Astrocyte of the cerebellum (primary cell): ENCODE measurements around the gene YKT6.

Experiments
- DNase-seq: peaks from one replicate; pipeline ENCODE4 v3.0.0-alpha.2; 2011; ENCODE audit warnings: low read depth
- H3K4me3 ChIP-seq: 2 replicates; pipeline ENCODE4 v1.5.1; 2011; ENCODE audit warnings: mild to moderate bottlenecking, low read depth, low read length, moderate library complexity
- CTCF ChIP-seq: IDR thresholded peaks from 2 replicates; pipeline ENCODE4 v1.5.1; 2012; ENCODE audit warnings: low read length, low read depth, moderate library complexity, mild to moderate bottlenecking; ENCODE audit errors: missing control alignments
- in situ Hi-C: cut with HindIII; loops from 2 replicates; pipeline ENCODE4 v1.10.0; 2017; ENCODE audit warnings: low sequenced_read_pairs

The YKT6 gene

GRCh38 chr7:44187636-44188416 lies 13.0 kb upstream of the YKT6 start:
- TF ChIP-seq CTCF: no peak
- DNase-seq: no peak
- no peak overlapping the region for H3K4me3 ChIP-seq
- in situ Hi-C loops: no loop called here

DNA sequence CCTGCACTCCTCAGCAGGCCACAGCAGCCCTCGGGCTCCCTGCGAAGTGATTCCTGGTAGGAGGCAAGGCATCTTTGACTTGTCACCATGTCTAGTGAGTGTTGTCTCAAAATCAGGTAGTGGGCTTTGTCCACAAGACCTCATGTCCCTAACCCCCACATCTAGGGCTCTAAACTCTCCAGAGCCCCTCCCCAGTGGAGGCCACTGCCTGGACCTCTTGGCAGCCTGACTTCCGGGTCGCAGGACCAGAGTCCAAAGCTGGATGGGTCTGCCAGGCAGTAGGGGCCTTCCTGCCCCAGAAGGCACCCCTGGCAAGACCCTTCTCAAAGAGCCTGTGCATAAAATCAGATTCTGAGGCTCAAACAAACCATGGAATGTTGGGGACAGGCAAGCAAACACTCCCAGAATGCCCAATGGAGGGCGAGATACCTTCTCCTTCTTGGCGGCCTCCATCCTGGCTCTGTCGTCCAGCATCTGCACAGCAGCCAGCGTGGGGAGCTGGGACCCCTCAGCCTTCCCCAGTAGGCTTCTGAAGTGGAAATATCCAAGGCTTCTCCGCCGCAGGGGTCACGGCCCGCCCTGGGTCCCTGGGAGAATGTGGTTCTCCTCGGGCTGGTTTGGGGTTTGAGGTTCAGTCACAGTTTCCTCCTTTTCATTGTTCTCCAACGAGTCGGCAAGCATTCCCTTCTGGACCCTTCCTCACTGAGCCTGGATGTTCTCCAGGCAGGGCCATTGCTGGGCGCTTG lies 12.1 kb upstream of the YKT6 start:
- no peak for DNase-seq
- H3K4me3 ChIP-seq: no peak overlapping the region
- in situ Hi-C loops: no loop called here
- TF ChIP-seq CTCF: no peak

DNA sequence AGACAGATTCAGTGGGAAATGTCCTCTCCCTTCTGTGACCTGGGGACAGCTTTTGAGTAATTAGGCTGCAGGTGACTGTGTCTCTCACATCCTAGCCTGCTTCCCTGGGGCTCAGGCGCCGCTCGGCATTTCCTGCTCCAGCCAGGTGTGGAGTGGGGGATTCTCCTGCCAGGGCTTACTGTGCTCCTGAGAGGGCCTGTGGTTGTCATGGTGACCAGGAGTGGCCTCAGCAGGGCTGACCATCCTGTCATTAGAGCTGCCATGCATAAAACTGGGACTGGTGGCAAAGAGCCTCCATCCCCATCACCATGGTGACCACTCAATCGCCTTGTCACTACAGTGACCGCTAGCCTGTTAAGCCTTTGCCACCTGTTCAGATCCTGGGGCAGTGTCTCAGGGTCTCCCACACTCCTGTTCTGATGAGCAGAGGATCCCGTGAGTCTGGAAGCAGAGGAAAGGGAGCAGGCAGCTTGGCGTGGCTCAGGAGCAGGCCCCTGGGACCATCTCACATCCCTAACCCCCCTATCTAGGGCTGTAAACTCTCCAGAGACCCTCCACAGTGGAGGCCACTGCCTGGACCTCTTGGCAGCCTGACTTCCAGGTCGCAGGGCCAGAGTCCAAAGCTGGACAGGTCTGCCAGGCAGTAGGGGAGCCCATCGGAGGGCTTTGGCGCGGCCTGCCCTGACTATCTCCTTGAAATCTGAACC lies 11.3 kb upstream of the YKT6 start, which contains the start of gene GCK:
Gene GCK, minus strand, starts transcription at position 154 of the 707 bp plus-strand sequence. CDS start 486 bp downstream, outside the sequence.
- no peak within 1 kb of the TSS for H3K4me3 ChIP-seq
- in situ Hi-C loops: no loop called here
- no peak for DNase-seq
- no peak for TF ChIP-seq CTCF

DNA sequence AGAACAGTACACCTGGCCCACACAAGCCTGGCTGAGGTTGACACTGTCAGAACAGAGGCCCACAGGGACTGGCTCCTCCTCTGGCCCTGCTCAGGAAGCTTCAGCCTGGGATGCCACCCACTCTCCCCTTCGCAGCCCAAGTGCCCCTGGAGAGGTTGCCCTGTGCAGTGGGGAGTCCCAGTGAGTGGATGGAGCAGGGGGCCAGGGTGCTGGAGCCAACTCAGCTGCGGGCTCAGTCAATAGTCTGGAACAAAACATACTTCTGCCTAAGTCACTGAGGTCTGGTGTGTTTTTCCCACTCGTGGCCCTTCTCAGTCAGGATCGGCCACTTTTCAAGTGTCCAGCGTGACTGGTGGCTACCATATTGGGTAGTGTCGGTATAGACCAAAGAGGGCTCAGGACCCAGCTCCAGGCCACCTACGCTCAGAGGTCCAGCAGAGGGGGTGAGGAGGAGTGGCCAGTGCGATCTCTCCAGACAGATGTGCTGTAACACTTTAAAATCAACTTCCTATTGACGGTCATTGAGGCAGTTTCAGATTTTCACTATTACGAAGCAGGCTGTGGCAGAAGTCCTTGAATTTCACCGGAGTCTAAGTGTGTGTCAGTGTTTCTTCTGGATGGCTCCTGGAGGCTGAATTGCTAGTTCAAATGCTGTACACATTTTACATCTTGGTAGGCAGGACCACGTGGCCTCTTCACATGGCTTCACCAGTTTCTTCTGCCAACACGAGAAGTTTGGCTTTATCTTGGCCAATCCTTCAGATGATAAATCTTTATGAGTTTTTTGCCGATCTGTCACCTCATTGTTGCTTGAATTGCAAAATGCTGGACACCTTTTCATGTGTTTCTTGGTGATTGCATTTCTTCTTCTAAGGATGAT lies 10.5 kb upstream of the YKT6 start:
- TF ChIP-seq CTCF: no peak
- DNase-seq: no peak
- in situ Hi-C loops: loop anchor here (10.0 kb wide), 1 partner anchor 125 kb away; the partner anchor contains the start of gene PGAM2
- no peak overlapping the region for H3K4me3 ChIP-seq

DNA sequence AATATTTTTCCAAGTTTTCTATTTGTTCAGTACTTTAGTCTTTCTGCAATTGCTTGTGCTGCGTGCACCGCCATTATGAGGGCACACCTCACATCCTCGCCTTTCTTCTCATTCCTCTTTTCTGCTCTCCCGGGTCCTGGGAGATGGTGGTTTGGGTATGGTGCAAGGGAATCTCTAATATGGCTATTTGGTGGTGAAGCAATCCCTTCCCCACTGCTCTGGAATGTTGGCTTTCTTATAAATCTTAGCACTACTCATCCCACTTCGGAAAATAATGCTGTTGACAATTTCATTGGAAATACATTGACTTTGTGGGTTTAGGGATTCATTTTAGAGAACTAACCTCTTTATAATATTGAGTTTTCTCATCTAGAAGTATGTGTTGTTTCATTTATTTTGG lies 9.6 kb upstream of the YKT6 start:
- no peak overlapping the region for H3K4me3 ChIP-seq
- TF ChIP-seq CTCF: no peak
- no peak for DNase-seq
- in situ Hi-C loops: loop anchor here (10.0 kb wide), 1 partner anchor 126 kb away; the partner anchor contains the start of gene PGAM2
